Fibroblast of skin of left biceps (primary cell): ENCODE data around the gene PLD2.

Source experiments
- DNase-seq, 2 experiments: peaks; one replicate each; pipeline ENCODE4 v3.0.0-alpha.2; 2013; ENCODE audit warnings: low read depth in 2 of 2

PLD2 gene, protein sequence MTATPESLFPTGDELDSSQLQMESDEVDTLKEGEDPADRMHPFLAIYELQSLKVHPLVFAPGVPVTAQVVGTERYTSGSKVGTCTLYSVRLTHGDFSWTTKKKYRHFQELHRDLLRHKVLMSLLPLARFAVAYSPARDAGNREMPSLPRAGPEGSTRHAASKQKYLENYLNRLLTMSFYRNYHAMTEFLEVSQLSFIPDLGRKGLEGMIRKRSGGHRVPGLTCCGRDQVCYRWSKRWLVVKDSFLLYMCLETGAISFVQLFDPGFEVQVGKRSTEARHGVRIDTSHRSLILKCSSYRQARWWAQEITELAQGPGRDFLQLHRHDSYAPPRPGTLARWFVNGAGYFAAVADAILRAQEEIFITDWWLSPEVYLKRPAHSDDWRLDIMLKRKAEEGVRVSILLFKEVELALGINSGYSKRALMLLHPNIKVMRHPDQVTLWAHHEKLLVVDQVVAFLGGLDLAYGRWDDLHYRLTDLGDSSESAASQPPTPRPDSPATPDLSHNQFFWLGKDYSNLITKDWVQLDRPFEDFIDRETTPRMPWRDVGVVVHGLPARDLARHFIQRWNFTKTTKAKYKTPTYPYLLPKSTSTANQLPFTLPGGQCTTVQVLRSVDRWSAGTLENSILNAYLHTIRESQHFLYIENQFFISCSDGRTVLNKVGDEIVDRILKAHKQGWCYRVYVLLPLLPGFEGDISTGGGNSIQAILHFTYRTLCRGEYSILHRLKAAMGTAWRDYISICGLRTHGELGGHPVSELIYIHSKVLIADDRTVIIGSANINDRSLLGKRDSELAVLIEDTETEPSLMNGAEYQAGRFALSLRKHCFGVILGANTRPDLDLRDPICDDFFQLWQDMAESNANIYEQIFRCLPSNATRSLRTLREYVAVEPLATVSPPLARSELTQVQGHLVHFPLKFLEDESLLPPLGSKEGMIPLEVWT

GRCh38 chr17:4806777-4807604 is at the start of gene PLD2:
PLD2 (plus strand) TSS chr17:4807152; CDS start chr17:4807773, 621 bp downstream.
- peak; percentile 34 to 36 for DNase-seq

GRCh38 chr17:4759776-4760236 is 47.1 kb upstream of the PLD2 start:
- no peak for DNase-seq

GRCh38 chr17:4764595-4764994 is 42.4 kb upstream of the PLD2 start:
- DNase-seq, result no peak

- no peak for DNase-seq
These were observed 40.8 kb upstream of the PLD2 start for GRCh38 chr17:4766201-4766600.

DNA sequence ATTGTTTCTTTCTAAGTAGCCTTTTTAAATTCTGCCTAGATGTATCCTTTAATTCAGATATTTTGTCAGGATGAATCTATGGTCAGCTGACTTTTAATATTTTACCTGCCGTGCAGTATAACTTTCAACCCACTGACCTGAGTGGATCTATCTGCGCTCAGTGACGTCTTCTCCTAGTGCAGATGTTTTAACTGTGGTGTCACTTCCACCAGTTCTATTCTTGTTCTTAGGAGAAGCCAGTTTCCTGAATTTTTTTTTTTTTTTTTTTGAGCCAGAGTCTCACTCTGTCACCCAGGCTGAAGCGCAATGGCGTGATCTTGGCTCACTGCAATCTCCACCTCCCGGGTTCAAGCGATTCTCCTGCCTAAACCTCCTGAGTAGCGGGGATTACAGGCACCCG is 40.2 kb upstream of the PLD2 start:
- DNase-seq, result no peak

DNA sequence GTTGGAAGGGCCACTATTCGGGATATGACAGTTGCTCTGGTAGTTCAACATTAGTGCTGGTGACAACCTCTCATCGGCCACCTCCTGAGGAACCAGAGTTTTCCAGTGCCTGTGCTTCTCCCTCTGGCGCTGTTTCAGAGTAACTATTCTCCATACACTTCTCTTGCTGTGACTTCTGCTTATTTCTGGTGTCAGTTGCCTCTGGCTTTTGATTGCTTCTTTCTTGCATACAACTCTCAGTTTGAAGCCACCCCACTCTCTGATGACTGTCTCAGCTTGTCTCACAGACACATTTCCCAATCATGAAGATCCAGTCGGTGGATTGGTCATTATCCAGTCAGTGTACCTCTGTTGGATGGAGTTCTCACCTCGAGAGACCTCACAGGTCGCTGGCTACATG is 38.7 kb upstream of the PLD2 start:
- DNase-seq, result no peak

- DNase-seq, result no peak
These were observed 37.3 kb upstream of the PLD2 start for GRCh38 chr17:4769628-4770027.

GRCh38 chr17:4771519-4772234 is 35.3 kb upstream of the PLD2 start, which contains the start of gene TM4SF5:
TM4SF5 (plus strand) TSS chr17:4771886; CDS start chr17:4771923, 37 bp downstream.
- no peak for DNase-seq

GRCh38 chr17:4772235-4772613 is 34.7 kb upstream of the PLD2 start:
- DNase-seq, result no peak

DNA sequence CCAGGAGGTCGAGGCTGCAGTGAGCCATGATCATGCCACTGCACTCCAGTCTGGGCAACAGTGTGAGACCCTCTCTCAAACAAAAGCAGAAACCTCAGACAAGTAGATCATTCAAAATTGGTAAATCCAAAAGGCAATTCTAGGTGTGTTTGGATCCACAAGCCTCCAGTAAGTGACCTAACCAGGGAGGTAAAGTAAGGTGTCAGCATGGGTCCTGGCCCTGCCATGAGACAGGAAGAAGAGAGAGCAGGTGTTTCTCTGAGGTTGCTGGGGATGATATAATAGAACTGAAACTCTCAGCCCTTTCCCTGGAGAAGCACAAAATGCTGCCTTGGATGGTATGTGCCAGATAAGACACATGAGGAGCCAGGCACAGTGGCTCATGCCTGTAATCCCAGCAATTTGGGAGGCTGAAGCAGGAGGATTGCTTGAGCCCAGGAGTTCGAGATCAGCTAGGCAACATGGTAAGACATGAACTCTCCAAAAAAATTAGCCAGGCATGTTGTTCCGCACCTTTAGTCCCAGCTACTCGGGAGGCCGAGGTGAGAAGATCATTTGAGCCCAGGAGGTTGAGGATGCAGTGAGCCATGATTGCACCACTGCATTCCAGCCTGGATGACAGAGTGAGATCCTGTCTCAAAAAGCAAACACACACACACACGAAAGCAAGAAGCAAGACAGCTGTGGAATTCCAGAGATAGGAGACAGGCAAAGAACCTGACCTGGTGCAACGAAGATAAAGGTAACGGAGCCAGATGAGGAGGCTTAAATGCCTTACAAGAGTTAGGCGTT is 28.8 kb upstream of the PLD2 start:
- DNase-seq, result no peak

DNA sequence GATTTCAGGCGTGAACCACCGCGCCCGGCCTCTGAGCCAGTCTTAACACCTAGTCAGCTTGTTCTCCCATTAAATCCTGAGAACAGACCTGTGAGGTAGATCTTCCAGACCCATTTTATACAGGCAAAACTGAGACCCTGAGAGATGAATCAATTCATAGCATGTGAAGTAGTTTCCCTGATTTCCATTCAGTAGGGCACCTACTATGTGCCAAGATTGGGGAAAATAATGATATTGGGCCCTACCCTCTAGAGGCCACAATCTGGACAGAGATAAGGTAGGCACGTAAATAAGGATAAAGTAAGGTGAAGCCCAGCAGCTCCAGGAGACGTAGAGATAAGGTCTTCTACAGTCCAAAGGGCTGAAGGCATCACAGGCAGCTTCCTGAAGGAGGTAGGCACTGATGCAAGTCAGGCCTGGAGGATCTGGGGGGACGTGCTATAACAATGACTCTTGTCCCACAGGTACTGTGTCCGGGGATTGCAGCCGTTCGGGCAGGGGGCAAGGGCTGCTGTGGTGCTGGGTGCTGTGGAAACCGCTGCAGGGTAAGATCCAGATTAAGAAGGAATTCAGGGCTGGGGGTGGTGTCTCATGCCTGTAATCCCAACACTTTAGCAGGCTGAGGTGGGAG is 26.5 kb upstream of the PLD2 start:
- DNase-seq, result no peak

DNA sequence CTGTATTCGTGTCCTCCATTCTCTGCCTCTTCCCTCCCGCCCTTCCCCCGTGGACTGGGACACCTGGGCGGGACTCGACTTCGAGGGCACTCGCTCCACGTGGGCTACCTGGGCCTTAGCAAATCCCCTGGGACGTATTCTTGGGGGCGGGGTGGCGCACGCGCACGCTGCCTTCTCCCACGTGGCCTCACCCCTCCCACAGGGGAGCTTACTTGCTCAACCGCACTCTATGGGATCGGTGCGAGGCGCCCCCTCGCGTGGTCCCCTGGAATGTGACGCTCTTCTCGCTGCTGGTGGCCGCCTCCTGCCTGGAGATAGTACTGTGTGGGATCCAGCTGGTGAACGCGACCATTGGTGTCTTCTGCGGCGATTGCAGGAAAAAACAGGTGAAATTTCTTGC is 24.3 kb upstream of the PLD2 start:
- no peak for DNase-seq

- DNase-seq, result no peak
These were observed 21.4 kb upstream of the PLD2 start for GRCh38 chr17:4785311-4786105.

- DNase-seq, result no peak
These were observed 20.8 kb upstream of the PLD2 start, which contains the start of gene VMO1 for GRCh38 chr17:4786106-4786511. VMO1 (minus strand) TSS chr17:4786364; CDS start chr17:4786352, 12 bp downstream.

- no peak for DNase-seq
These were observed 20.4 kb upstream of the PLD2 start for GRCh38 chr17:4786516-4786915.

- DNase-seq, result no peak
These were observed 18.7 kb upstream of the PLD2 start for GRCh38 chr17:4788159-4788806.

GRCh38 chr17:4788807-4789700 is 17.9 kb upstream of the PLD2 start, which contains the start of gene GLTPD2:
GLTPD2 (plus strand) TSS chr17:4788964; CDS start chr17:4789012, 48 bp downstream.
- no peak for DNase-seq
